Chondrocyte (in vitro differentiated cells): ENCODE measurements around the gene AKAP7. TPM values are rescaled to one million over a fixed set of nuclear protein-coding genes. Genes with fewer than 3 reads are reported as not detected.
"Not testable (repeated sequence)": the region's sequence is repeated elsewhere in the genome, so short reads cannot be mapped to it uniquely, and the experiment has no call there.

ENCODE experiments used
- DNase-seq: peaks from one replicate; pipeline ENCODE4 v3.0.0; 2021; ENCODE audit warnings: mixed read lengths, low spot score
- H3K27ac Mint-ChIP-seq: one replicate; pipeline ENCODE4 v1.8.0; 2021; ENCODE audit warnings: mild to moderate bottlenecking, moderate library complexity, mixed read lengths; ENCODE audit not compliant: unreplicated experiment
- H3K27me3 Mint-ChIP-seq: 2 replicates; pipeline ENCODE4 v1.8.0; 2021; ENCODE audit warnings: low read depth, mixed read lengths
- H3K36me3 Mint-ChIP-seq: 2 replicates; pipeline ENCODE4 v1.8.0; 2021; ENCODE audit warnings: low read depth, mixed read lengths
- H3K4me1 Mint-ChIP-seq: 2 replicates; pipeline ENCODE4 v1.8.0; 2021; ENCODE audit warnings: low read depth, mild to moderate bottlenecking, mixed read lengths
- H3K4me3 Mint-ChIP-seq: one replicate; pipeline ENCODE4 v1.8.0; 2021; ENCODE audit warnings: mild to moderate bottlenecking, moderate library complexity, mixed read lengths; ENCODE audit not compliant: unreplicated experiment
- H3K9me3 Mint-ChIP-seq: 2 replicates; pipeline ENCODE4 v1.8.0; 2021; ENCODE audit warnings: low read depth, mixed read lengths
- total RNA-seq: library from RNA; stranded (reverse); gene quantifications from 3 replicates; pipeline ENCODE4 v1.2.1, GENCODE V29; 2021
- TF ChIP-seq, protein P1 (sequence below): fragments of 200-600 bp; sonication (generic); IDR thresholded peaks from 2 replicates; pipeline ENCODE4 v1.5.0; 2021; ENCODE audit warnings: antibody characterized with exemption, mild to moderate bottlenecking, moderate library complexity

Gene AKAP7
- total RNA-seq, 1 donor from 2014 or later = 5.0 TPM

DNA sequence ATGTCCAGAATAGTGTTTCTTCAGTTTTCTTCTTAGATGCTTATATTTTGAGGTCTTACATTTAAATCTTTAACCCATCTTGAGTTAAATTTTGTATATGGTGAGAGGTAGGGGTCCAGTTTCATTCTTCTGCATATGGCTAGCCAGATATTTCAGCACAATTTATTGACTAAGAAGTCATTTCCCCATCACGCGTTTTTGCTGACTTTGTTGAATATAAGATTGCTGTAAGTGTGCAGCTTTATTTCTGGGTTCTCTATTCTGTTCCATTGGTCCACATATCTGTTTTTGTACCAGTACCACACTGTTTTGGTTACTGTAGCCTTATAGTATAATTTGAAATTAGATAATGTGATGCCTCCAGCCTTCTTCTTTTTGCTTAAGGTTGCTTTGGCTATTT, 179.6 kb downstream of the AKAP7 start:
- no peak overlapping the region for H3K4me3 Mint-ChIP-seq
- peaks cover 30% of the 10 kb centered on the region for H3K9me3 Mint-ChIP-seq
- TF ChIP-seq, protein P1, sequence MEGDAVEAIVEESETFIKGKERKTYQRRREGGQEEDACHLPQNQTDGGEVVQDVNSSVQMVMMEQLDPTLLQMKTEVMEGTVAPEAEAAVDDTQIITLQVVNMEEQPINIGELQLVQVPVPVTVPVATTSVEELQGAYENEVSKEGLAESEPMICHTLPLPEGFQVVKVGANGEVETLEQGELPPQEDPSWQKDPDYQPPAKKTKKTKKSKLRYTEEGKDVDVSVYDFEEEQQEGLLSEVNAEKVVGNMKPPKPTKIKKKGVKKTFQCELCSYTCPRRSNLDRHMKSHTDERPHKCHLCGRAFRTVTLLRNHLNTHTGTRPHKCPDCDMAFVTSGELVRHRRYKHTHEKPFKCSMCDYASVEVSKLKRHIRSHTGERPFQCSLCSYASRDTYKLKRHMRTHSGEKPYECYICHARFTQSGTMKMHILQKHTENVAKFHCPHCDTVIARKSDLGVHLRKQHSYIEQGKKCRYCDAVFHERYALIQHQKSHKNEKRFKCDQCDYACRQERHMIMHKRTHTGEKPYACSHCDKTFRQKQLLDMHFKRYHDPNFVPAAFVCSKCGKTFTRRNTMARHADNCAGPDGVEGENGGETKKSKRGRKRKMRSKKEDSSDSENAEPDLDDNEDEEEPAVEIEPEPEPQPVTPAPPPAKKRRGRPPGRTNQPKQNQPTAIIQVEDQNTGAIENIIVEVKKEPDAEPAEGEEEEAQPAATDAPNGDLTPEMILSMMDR = no peak
- peaks cover 4% of the 10 kb centered on the region for H3K27me3 Mint-ChIP-seq
- no peak for DNase-seq
- H3K4me1 Mint-ChIP-seq = no peaks in the 10 kb centered on the region
- H3K36me3 Mint-ChIP-seq = peaks cover 3% of the 10 kb centered on the region
- H3K27ac Mint-ChIP-seq = no peak overlapping the region

DNA sequence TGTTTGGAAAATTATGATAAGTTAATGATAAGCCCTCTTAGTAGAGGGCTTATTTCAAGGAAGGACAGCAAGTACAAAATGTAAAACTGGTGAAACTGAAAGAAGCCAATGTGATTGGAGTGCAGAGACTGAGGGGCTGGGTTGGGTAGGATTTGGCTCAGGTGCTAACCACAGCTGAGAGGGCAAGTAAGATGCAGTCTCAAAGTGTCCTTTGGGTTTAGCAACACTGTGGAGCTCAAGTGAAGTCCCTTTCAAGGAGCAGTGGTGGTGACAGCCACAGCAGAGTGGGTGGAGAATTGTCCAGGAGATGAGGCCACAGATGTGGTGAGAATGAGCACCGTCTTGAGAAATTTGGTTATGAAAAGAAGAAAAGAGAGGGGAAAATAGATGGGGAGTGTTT, 181.4 kb downstream of the AKAP7 start:
- H3K27ac Mint-ChIP-seq = no peak overlapping the region
- no peak overlapping the region for H3K4me3 Mint-ChIP-seq
- H3K36me3 Mint-ChIP-seq = peaks cover 3% of the 10 kb centered on the region
- peaks cover 26% of the 10 kb centered on the region for H3K9me3 Mint-ChIP-seq
- H3K4me1 Mint-ChIP-seq = no peaks in the 10 kb centered on the region
- TF ChIP-seq, protein P1 = no peak
- peaks cover 2% of the 10 kb centered on the region for H3K27me3 Mint-ChIP-seq
- no peak for DNase-seq

DNA sequence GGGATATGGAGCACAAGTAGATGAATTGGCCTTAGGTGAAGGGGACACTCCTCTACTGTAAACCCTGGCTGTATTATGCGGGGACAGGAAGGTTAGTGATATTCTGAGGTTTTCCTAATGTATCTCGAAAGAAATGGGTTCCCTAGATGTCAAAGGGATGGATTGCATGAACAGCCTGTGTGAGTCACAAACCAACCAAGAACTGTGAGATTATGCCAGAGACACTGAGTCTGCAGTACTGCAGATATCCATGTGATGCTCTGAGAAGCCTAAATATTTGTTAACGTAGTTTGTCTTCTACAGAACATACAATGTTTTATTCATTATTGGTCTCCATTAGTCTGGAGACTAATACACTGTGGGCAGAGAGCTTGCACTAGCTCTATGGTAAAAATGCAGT, 182.2 kb downstream of the AKAP7 start:
- peaks cover 26% of the 10 kb centered on the region for H3K9me3 Mint-ChIP-seq
- TF ChIP-seq, protein P1 = no peak
- H3K4me1 Mint-ChIP-seq = no peaks in the 10 kb centered on the region
- H3K36me3 Mint-ChIP-seq = peaks cover 3% of the 10 kb centered on the region
- H3K4me3 Mint-ChIP-seq = no peak overlapping the region
- no peak overlapping the region for H3K27ac Mint-ChIP-seq
- H3K27me3 Mint-ChIP-seq = peaks cover 4% of the 10 kb centered on the region
- no peak for DNase-seq

GRCh38 chr6:131321589-131321988, 186.3 kb downstream of the AKAP7 start:
- Mint-ChIP-seq H3K27ac (no peak overlapping the region), H3K4me3 (no peak overlapping the region)
- no peak for DNase-seq

DNA sequence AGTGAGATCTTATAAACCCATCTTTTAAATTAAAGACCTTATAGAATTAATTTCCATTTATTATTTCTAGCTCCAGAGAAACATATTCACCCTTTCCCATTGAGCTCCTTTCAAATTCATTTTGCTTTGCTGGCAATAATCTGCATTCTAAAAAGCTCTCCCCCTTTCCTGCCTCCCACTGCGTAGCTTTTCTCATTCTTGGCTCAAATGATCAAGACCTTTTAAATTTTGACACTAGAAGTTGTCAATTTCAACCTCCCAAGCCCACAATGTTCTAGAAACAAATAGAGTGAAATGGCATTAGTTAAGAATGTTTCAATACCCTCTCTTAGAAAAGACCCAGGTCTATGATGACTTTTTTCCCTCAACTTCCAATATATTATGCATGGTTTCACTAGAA, 186.9 kb downstream of the AKAP7 start:
- Mint-ChIP-seq H3K9me3 (no peaks in the 10 kb centered on the region), H3K27me3 (peaks cover 2% of the 10 kb centered on the region), H3K36me3 (no peaks in the 10 kb centered on the region), H3K4me3 (no peak overlapping the region), H3K27ac (no peak overlapping the region), H3K4me1 (no peaks in the 10 kb centered on the region)
- TF ChIP-seq, protein P1 = no peak
- no peak for DNase-seq

More at GRCh38 chr6:131321589-131321988, 186.3 kb downstream of the AKAP7 start:
- Mint-ChIP-seq H3K9me3 (peaks cover 3% of the 10 kb centered on the region), H3K27me3 (peaks cover 4% of the 10 kb centered on the region), H3K4me1 (no peaks in the 10 kb centered on the region), H3K36me3 (no peaks in the 10 kb centered on the region)
- TF ChIP-seq, protein P1 = no peak

- not testable (repeated sequence) for H3K36me3 Mint-ChIP-seq, H3K27me3 Mint-ChIP-seq, H3K9me3 Mint-ChIP-seq, DNase-seq, H3K4me3 Mint-ChIP-seq, H3K27ac Mint-ChIP-seq, H3K4me1 Mint-ChIP-seq
These were observed 190.4 kb downstream of the AKAP7 start for GRCh38 chr6:131325669-131326068.

DNA sequence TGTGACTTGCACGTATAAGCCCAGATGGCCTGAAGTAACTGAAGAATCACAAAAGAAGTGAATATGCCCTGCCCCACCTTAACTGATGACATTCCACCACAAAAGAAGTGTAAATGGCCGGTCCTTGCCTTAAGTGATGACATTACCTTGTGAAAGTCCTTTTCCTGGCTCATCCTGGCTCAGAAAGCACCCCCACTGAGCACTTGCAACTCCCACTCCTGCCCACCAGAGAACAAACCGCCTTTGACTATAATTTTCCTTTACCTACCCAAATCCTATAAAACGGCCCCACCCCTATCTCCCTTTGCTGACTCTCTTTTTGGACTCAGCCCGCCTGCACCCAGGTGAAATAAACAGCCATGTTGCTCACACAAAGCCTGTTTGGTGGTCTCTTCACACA, 193.5 kb downstream of the AKAP7 start:
- H3K4me1 Mint-ChIP-seq, DNase-seq, H3K9me3 Mint-ChIP-seq, H3K27me3 Mint-ChIP-seq, H3K4me3 Mint-ChIP-seq, H3K27ac Mint-ChIP-seq, H3K36me3 Mint-ChIP-seq: not testable (repeated sequence)
